Measurements from ENCODE around the gene C1QTNF3.
"Not testable (repeated sequence)": the region's sequence is repeated elsewhere in the genome, so short reads cannot be mapped to it uniquely, and the experiment has no call there.

C1QTNF3 gene

GRCh38 chr5:34047774-34048572 is 5.0 kb upstream of the C1QTNF3 start:
- DNase-seq = no peak

GRCh38 chr5:34047143-34047542 is 4.1 kb upstream of the C1QTNF3 start:
- DNase-seq = no peak

GRCh38 chr5:34045996-34046395 is 3.0 kb upstream of the C1QTNF3 start:
- no peak for DNase-seq

GRCh38 chr5:34045023-34045422 is 2.0 kb upstream of the C1QTNF3 start:
- DNase-seq = peak; percentile 16

- DNase-seq = no peak
Observed at GRCh38 chr5:34042321-34042720, 692 bp downstream of the C1QTNF3 start.

- no peak for DNase-seq
Observed at GRCh38 chr5:34041247-34041972, 1.6 kb downstream of the C1QTNF3 start.

- no peak for DNase-seq
Observed at GRCh38 chr5:34040472-34040871, 2.5 kb downstream of the C1QTNF3 start.

- DNase-seq = no peak
Observed at GRCh38 chr5:34039398-34040157, 3.4 kb downstream of the C1QTNF3 start.

- no peak for DNase-seq
Observed at GRCh38 chr5:34038838-34039237, 4.2 kb downstream of the C1QTNF3 start.

GRCh38 chr5:34038390-34038789 is 4.6 kb downstream of the C1QTNF3 start:
- no peak for DNase-seq

GRCh38 chr5:34037726-34038125 is 5.3 kb downstream of the C1QTNF3 start:
- no peak for DNase-seq

GRCh38 chr5:34035756-34036155 is 7.3 kb downstream of the C1QTNF3 start:
- DNase-seq = no peak

GRCh38 chr5:34034534-34035327 is 8.3 kb downstream of the C1QTNF3 start:
- no peak for DNase-seq

- DNase-seq = no peak
Observed at GRCh38 chr5:34031966-34032365, 11.0 kb downstream of the C1QTNF3 start.

- DNase-seq = no peak
Observed at GRCh38 chr5:34031117-34031516, 11.9 kb downstream of the C1QTNF3 start.

- not testable (repeated sequence) for DNase-seq
Observed at GRCh38 chr5:34030585-34030984, 12.4 kb downstream of the C1QTNF3 start.

GRCh38 chr5:34030048-34030447 is 13.0 kb downstream of the C1QTNF3 start:
- no peak for DNase-seq

GRCh38 chr5:34028349-34028748 is 14.7 kb downstream of the C1QTNF3 start:
- DNase-seq = no peak

- no peak for DNase-seq
Observed at GRCh38 chr5:34026089-34026761, 16.8 kb downstream of the C1QTNF3 start.

GRCh38 chr5:34022121-34022705 is 20.8 kb downstream of the C1QTNF3 start:
- DNase-seq = peak; percentile 11

- DNase-seq = no peak
Observed at GRCh38 chr5:34021334-34021733, 21.7 kb downstream of the C1QTNF3 start.

- no peak for DNase-seq
Observed at GRCh38 chr5:34020726-34021125, 22.3 kb downstream of the C1QTNF3 start.
